Activated CD4-positive, alpha-beta T cell treated with anti-CD3 and anti-CD28 coated beads, Interleukin-10, Interleukin-2, amounts not matched to agents 100 ng/mL and 50 ng/mL, durations not matched to agents 16 hours and 8 hours (primary cell): ENCODE results near the gene ARF6.
"Not testable (repeated sequence)": the region's sequence is repeated elsewhere in the genome, so short reads cannot be mapped to it uniquely, and the experiment has no call there.

Experiments
- DNase-seq: peaks from one replicate; pipeline ENCODE4 v3.0.0-alpha.2; 2020

The ARF6 gene

DNA sequence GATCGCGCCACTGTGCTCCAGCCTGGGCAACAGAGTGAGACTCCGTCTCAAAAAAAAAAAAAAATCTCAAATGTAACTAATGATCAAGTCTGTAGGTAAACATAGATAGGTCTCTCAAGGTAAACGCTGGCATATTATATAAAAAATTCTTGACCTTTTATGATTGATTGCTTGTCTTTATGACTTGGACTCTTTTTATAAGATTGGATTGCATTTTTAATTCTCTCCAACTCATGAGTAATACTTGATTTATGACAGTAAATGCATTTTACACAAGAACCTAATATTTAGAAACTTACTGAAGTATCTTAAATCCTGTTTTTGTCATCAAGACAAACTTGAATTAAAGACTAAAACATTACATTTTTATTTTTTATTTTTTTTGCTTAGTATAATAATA, 16.1 kb downstream of the ARF6 start:
- DNase-seq = no peak

DNA sequence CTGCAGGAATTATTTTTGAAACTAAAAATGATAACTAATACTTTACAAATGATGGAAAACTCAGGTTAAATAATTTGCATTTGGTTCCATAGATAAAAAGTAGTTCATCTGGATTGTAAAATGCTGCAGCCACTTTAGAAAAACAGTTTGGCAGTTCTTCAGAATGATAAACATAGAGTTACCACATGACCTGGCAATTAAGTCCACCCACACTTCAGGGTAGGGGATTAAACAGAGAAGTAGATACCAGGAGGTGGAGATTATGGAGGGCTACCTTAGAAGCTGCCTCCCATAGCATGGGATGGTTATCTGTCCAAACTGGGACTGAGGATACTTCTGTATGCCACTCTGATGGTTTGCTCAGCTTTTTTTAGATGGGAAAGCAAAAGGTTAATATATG, 22.2 kb downstream of the ARF6 start:
- DNase-seq = no peak

DNA sequence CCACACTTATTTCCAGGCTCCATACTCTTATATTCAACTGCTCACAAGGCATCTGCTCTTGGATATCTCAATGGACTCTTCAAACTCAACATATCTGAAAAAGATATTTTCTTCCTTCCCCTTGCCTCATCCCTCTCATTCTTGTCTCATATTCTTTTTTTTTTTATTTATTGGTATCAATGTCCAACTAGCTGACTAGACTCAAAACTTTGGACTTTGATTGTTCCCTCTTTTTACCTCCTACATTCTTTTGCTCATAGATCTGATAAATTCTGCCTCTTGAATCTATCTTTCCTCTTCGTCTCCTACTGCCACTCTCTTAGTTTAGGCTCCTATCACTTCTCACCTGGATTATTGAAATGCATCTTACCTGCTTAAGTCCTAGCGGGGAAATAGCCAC, 25.8 kb downstream of the ARF6 start:
- DNase-seq = no peak

DNA sequence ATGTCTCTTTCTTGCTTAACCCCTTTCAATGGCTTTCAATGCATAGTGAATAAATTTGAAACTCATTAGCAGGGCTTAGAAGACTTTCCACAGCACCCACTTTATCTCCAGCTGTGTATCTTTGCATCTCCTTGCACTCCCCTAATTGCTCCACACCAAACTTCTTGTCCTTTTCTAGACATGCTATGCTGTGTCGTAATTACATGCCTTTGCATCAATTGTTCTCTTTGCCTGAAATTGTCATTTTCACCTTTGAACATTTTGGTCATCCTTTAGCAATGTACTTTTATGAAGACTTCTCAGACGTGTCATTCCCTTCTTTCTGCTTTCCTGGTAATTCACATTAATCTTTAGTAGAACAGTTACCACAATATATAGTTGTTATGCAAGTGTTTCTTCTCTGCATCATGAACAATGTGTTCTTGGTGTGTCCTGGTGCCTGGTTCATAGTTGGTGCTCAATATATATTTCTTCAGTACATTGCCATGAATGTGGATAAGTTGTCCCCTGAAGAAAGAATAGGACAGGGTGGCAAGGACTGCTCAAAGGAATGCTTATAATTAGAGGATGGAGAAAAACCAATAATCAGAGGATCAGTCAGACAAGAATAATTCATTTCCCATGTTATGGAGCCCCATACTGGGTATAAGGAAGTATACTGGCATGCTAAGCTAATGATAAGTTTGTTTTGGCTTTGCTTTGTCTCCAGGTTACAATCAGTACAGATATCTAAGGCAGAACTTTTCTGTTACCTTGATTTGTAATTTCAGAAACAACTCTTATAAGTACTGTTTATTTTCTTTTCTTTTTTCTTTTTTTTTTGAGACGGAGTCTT, 27.2 kb downstream of the ARF6 start:
- no peak for DNase-seq

DNA sequence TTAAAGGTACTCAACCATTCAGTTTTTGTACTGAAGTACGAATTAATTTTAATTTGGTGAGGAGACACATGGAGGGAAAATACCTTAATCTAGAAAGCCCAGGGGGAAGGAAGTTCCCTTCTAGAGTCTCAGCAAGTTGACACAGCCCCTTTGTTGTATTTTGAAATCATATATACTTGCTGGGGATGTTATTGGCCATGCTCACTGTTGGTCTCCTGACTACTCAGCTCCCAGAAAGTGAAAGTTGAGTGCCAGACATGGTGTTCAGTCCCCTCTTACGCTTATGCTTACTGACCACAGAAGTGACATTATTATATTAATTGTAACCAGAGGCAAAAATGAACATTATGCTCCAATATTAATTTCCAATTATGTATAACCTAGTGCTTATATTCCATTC, 28.1 kb downstream of the ARF6 start:
- no peak for DNase-seq

DNA sequence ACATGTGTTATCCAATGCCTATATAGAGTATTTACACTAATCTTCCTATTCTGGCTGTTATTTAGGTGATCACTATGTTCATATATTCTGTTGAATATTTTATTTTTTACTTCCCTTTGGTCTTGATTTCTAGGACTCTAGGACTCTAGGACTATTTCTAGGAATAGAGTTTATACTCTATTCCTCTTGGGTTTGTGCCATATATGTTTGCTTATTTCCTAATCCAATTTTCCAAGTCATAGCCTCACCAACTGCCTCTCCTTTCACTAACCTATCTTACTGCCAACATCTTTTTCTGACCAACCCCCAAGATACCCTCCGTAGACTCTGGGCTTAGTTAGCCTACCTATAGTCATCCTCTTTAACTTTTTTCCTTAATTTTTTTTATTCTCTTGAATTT, 28.5 kb downstream of the ARF6 start:
- DNase-seq = no peak

DNA sequence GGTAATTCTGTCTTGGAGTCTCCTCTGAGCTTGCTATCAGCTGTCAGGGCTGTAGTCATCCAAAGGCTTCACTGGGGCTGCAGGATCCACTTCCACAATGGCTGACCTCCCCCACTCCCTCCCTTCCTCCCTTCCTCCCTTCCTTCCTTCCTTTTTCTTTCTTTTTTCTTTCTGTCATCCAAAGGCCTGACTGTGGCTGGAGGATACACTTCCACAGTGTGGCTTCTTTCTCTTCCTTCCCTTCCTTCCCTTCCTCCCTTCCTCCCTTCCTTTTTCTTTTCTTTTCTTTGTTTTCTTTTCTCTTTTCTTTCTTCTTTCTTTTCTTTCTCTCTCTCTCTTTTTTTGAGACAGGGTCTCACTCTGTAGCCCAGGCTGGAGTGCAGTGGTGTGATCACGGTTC, 30.6 kb downstream of the ARF6 start:
- DNase-seq = no peak

DNA sequence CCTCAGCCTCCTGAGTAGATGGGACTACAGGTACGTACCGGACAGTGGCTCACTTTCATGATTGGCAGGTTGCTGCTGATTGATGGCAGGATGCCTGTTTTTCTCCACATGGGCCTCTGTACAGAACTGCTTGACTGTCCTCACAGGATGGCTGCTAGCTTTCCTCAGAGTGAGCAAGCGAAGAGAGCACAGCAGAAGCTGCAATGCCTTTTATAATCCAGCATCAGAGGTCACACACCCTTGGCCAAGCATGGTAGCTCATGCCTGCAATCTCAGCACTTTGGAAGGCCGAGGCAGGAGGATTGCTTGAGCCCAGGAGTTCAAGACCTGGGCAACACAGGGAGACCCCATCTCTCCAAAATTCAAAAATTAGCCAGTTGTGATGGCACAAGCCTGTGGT, 31.0 kb downstream of the ARF6 start:
- DNase-seq = no peak

DNA sequence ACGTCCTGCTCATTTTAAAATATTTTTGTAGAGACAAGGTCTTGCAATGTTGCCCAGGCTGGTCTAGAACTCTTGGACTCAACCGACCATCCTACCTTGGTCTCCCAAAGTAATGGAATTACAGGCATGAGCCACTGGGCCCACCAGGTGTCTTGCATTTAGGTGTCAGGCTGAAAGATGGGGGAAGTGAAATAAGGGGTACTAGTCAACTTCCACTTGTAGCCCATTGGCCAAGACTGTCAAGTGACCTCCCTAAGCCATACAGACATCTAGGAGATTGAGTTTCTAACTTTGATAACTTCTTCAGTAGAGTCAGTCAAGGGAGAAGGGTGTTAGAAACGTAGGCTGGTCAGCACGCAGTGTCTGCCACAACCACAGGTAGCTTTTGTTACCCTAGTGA, 32.0 kb downstream of the ARF6 start:
- DNase-seq = no peak

DNA sequence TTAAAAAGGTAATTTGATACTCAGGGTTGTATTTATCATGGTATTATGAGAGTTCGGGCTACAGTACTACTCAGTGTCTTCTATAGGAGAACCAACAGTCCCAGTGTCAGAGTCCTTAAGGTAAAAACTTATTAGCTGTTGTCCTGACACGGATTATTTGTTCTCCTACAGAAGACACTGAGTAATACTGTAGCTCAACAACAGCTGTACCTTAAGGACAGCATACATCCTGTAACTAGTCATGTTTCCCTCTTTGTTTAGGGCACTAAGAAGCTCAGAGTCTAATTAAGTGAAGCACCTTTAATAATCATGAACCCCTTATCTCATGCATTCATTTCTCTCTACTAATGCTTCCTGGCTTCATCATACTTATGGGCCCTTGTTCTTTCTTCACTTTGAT, 33.9 kb downstream of the ARF6 start:
- no peak for DNase-seq

DNA sequence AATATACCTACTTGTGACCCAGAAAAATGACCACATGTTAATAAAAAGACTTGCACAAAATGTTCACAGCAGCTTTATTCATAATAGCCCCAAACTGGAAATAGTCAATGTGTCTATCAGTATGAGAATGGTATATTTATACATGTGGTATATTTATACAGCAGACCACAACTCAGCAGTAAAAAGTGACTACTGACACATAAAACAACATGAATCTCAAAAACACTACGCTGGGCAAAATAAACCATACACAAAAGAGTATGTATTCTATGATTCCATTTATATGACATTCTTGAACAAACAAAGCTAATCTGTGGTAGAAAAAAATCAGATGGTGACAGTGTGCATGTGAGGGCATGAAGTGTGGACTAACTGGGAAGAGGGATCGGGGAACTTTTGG, 35.1 kb downstream of the ARF6 start:
- no peak for DNase-seq

DNA sequence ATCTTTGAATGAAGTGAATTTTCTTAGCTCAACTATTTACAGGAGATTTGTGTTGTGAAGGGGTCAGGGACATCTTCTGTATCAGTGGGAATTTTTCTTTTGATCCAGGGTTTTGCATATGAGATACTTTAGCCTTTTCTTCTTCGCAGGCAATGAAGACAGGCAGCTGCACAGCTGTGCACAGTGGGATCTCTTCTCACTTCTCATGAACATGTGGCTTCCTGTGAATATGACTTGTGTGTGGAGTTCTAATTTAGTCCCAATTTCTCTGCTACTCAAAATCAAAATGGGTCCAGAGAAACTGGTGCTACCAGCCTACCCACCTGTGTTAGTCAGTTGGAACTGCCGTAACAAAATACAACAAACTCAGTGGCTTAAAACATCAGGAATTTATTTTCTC, 37.8 kb downstream of the ARF6 start:
- no peak for DNase-seq

DNA sequence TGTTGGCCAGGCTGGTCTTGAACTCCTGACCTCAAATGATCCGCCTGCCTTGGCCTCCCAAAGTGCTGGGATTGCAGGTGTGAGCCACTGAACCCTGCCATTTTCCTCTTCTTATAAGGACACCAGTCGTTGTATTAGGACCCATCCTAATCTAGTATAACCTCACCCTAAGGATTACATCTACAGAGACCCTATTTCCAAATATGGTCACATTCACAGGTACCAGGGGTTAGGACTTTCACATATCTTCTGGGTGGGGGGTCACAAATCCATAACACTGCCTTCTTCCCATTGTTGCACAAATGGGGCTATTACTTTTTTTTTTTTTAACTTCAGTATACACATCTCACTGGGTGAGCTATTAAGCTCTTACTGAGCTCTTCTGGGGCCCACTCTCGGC, 38.6 kb downstream of the ARF6 start:
- DNase-seq = no peak

DNA sequence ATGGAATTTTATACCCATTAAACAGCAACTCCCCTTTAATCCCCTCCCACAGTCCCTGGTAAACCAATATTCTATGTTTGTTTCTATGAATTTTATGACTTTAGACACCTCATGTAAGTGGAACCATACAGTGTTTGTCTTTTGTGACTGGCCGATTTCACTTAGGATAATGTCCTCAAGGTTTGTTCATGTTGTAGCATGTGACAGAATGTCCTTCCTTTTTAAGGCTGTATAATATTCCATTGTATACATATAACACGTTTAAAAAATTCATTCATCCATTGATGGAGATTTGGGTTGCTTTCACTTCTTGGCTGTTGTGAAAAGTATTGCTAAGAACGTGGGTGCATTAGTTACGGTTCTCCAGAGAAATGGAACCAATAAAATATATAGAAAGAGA, 40.2 kb downstream of the ARF6 start:
- no peak for DNase-seq

DNA sequence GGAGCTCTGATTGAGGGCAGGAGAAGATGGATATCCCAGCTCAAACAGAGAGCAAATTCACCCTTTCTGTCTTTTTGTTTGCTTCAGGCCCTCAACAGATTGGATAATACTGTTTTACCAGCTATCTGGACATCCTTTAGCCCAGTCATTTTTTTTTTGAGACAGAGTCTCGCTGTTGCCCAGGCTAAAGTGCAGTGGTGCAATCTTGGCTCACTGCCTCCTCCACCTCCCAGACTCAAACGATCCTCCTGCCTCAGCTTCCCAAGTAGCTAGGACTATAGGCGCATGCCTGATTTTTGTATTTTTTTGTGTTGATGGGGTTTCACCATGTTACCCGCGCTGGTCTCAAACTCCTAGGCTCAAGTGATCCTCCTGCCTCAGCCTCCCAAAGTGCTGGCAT, 40.8 kb downstream of the ARF6 start:
- DNase-seq = no peak

DNA sequence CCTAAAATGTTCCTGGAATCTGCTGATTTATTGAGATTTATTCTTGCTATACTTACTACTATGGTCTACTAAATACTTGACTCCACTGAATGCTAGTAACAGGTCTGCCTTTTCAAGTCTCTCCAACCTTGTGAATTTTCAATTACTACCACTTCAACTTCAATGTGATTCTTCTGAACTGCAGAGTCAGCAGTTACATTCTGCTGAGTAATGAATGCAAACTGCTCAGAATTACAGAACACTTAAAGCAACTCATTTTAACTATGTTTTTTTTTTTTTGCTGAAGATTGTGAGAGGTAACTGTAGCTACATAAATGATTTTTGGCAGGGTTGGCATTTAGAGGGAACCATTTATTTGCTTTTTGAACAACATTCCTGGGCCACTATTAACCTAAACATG, 41.8 kb downstream of the ARF6 start:
- no peak for DNase-seq

DNA sequence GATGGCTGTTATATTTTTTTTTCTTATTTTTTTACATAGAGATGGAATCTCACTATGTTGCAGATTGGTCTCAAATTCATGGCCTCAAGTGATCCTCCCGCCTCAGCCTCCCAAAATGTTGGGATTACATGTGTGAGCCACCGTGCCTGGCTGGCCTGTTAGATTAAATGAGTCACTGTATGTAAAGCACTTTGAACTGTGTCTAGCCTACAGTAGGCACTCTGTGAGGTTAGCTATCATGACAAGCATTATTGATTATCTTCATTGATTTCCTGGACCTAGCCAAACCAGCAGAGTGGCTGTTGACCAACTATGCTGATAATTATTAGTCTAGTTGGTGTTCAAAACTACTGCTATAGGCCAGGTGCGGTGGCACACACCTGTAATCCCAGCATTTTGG, 42.6 kb downstream of the ARF6 start:
- no peak for DNase-seq

DNA sequence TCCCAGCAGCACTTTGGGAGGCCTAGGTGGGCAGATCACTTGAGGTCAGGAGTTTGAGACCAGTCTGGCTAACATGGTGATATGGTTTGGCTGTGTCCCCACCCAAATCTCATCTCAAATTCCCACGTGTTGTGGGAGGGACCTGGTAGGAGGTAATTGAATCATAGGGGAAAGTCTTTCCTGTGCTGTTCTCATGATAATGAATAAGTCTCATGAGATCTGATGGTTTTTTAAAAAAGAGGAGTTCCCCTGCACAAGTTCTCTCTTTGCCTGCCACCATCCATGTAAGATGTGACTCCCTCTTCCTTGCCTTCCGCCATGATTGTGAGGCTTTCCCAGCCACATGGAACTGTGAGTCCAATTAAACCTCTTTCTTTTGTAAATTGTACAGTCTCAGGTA, 43.4 kb downstream of the ARF6 start:
- DNase-seq = not testable (repeated sequence)

DNA sequence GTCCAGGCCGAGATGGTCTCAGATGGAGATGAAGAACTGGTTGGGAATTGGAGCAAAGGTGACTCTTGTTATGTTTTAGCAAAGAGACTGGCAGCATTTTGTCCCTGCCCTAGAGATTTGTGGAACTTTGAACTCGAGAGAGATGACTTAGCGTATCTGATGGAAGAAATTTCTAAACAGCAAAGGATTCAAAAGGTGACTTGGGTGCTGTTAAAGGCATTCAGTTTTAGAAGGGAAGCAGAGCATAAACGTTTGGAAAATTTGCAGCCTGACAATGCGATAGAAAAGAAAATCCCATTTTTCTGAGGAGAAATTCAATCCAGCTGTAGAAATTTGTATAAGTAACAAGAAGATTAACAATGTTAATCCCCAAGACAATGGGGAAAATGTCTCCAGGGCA, 44.0 kb downstream of the ARF6 start:
- DNase-seq = not testable (repeated sequence)

DNA sequence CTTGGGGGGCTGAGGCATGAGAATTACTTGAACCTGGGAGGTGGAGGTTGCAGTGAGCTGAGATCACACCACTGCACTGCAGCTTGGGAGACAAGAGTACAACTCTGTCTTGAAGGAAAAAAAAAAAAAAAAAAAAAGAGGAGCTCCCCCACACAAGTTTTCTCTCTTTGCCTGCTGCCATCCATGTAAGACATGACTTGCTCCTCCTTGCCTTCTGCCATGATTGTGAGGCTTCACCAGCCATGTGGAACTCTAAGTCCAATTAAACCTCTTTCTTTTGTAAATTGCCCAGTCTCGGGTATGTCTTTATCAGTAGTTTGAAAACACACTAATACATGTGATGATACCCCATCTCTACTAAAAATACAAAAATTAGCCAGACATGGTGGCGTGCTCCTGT, 46.3 kb downstream of the ARF6 start:
- DNase-seq = not testable (repeated sequence)

DNA sequence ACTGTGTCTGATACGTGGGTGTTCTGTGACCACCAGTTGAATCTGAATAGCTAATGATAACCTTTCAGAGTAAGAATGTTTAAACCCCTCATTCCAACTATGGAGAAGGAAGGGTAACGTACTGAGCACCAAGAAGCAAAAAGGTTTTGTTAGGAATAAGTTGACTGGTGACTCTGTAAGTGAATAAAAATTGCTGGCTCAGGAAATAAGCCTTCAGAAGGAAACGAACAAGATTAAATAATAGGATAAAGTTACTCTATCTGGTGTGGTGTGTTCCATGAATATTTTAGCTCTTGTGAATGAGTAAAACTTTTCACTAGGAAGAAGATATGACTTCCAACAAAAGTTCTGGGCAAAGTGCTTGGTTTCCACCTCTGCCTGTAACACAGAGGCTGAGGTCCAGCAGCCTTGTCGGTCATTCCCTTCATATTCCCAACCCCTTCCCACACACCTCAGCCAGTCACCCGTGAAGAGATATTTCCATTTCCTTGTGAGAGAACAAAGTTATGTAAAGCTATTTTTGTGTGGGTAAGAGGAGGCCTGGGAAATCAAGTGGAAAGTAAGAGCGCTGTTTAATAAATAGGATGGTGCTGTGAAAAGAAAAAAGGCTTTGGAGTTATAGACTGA, 47.1 kb downstream of the ARF6 start:
- DNase-seq = no peak

DNA sequence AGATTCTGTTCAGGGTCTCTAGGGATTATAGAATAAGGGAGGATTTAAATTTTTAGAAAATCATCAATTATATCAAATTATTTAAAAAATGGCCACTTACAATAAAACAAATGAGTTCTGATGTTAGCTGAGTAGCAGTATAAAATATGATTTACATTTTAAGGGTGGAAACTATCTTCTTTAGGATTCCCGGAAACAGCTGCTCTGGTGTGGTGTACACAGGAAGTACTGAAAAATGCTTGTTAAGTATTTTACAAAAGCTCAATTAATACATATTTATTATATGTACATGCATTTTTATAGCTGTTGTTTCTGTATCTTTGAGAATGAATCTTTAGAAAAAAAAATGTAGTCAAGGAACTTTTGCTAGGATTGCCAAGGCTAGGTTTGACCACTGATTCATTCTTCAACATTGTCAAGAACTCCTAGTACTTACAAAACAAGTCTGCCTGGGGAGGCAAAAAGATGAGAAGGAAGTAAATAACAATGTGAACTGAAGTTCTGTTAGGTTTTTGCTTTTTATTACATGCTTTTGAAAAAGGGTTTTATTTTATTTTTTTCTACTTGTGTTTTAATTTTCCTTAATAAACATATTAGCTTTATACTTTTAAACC, 48.0 kb downstream of the ARF6 start:
- no peak for DNase-seq

DNA sequence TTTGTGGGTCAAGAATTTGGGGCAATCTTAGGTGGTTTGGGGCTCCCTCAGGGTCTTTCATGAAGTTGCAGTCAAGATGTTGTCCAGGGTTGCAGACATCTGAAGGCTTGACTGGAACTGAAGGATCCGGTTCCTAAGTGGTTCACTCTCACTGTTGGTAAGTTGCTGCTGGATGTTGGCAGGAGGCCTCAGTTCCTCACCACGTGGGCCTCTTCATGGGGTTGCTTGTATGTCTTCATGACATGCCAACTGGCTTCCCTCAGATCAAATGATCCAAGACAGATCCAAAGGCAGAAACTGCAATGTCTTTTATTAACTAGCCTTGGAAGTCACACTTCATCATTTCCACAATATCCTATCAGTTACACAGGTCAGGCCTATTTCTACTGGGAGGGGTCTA, 49.2 kb downstream of the ARF6 start:
- DNase-seq = no peak

DNA sequence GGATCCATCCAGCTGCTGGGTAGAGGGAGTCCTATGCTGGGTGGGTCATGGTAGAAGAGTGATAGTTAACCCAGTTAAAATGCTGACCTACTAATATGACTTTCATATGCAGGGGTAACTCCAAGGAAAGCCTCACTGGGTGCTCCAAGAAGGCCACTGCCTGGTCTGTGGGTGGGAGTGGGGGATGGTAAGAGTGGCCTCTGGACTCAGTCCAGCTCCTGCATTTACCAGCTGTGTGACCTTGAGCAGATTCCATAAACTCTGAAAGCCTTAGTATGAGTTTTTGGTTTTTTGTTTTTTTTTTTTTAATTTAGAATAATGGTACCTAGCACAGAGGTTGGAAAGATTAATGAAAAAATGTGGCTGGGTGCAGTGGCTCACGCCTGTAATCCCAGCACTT, 51.6 kb downstream of the ARF6 start:
- no peak for DNase-seq
